GM19372 (cell line): ENCODE measurements around the gene BAHD1.
A peak's percentile ranks its signal among the peaks of the same experiment; 100 is the strongest.

Experiments
- ATAC-seq: cut with Tn5 transposase; IDR thresholded peaks from one replicate; pipeline ENCODE4 v1.9.1; 2021; ENCODE audit warnings: mild to moderate bottlenecking, low read depth, moderate library complexity; ENCODE audit not compliant: unreplicated experiment

BAHD1 gene

DNA sequence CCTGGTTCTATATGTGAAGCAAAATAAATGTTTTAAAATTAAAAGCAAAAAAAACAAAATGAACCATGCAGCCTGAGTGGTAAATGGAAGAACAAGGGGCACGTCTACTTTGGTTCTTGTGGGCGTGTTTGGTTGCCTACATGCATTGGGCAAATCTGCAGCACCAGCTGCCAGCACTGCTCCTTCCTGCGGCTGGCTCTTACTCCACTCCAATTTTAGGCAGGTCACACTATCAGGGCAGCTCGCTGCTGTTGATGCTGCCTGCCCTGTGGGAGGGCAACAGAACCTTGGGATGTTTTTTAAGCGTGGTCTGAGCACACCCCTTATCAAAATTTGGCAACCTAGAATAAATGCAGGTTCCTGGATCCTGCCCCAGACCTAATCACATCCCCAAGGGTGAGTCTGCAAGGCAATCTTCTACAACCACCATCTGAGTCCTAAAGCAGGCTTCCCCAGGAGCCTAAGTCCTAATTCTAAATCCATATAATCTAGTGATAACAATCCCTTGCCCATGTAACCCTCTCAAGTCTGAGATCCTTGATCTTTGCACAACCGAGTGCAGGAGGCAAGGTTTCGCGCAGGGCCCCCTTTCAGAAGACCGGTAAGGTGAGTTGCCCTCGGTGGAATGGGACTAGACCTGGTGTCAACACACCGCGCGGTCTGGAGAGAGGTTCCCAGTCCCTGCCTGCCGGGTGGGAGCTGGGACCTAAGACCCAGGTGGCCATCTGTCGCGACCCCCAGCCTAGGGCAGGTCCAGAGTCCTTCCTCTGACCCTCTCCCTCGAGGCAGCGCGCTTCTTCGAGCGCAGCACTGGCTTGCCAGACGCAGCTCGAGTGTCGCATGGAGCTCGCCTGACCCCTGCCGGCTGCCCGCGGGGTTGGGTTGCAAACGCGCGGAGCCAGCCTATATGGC is 19.3 kb upstream of the BAHD1 start:
- ATAC-seq: peak; percentile 61

DNA sequence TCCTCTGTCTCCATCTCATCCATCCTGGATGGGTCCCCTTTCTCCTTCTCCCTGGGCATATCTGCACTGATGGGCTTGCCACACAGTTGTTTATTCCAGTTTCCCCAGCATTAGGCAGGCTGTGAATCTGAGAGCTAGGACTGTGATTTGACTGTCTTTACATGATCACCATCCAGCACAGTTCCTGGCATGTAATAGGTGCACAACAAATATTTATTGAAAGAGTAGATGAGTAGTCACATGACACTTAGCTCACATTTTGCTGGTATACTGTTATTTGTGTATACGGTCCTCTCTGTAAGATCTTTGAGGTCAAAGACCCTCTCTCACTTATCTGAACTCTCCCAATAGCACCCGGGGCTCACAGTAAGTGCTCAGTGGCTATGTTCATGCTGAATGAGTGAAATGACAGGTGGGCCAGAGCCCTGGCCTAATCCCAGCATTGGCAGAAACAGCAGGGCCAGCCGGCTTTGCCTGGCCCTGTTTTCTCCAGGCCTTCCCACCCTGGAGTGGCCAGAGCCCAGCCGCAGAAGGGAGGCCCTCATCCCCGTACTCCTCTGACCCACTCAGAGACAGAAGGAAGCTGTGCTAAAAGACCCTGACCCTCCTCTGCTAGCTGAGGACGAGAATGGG is 16.2 kb upstream of the BAHD1 start:
- ATAC-seq: no peak

DNA sequence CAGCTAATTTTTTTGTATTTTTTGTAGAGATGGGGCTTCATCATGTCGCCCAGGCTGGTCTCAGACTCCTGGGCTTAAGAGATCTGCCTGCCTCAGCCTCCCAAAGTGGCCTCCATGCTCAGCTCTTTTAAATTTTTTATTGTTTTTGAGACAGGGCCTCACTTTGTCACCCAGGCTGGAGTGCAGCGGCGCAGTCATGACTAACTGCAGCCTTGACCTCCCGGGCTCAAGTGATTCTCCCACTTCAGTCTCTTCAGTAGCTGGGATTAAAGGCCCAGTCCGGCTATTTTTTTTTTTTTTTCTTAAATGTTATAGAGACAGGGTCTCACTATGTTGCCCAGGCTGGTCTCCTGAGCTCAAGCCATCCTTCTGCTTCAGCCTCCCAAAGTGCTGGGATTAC is 15.1 kb upstream of the BAHD1 start:
- no peak for ATAC-seq

DNA sequence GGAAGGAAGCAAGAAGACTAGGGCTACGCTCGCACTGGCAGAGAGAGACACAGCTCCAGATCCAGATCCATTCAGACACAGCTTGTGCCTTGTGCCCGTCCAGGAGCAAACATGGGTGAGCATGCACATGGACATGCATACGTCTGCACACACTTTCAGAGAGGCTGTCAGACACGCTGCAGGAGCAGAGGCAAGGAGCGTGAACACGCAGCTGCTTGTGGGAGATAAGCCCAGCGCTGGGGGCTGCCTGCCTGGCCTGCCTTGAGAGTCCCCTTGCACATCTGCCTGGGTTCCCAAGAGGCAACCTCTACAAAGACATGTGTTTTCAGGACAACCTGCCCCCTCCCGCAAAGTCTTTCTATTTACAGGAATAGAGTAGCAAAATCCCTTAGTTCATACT is 13.6 kb upstream of the BAHD1 start:
- ATAC-seq: no peak

DNA sequence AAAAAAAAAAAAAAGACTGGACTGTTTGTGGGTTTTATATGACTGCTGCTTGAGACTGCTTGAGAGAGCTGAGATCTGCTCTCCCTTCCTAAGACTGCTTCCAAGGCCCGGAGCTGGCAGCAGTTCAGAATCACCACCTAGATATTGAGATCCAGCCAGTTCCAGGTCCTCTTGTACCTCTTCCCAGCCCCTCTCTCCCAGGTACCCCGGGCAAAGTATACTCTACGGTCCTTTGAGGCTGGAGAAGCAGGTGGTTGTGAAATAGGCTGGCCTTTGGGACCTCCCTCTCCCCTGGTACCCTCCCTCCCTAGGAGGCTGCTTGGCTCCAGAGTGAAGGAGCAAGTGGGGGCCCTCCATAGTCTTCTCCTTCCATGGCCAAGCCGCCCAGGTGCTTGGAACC is 12.6 kb upstream of the BAHD1 start:
- ATAC-seq: no peak

DNA sequence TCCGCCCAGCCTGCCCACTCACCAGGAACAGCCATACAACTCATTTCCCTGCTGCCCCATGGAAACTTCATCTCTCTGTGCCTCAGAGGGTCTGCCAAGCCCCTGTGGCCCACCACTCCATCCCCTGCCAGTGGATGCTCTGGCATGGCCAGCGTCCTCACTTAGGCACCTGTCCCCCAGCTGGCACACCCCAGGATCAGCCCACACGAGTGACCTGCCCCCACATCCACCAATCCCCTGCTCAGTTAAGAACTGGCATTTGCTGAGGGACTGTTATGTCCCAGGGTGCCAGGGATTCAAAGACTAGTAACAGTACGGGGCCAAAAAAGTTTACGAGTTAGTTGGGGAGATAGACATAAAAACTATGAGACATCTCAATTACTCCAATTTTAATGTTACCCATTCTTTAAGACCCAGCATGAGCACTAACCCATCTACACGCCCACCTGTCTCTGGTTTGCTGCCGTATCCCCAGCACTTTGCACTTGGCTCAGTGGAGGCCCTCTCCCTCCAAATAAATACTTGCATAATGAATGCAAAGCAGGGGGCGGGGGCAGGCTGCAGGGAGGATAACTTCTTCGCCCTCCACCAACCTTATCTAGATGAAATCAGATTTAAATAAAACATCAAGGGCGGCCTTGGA is 11.6 kb upstream of the BAHD1 start:
- ATAC-seq: no peak

DNA sequence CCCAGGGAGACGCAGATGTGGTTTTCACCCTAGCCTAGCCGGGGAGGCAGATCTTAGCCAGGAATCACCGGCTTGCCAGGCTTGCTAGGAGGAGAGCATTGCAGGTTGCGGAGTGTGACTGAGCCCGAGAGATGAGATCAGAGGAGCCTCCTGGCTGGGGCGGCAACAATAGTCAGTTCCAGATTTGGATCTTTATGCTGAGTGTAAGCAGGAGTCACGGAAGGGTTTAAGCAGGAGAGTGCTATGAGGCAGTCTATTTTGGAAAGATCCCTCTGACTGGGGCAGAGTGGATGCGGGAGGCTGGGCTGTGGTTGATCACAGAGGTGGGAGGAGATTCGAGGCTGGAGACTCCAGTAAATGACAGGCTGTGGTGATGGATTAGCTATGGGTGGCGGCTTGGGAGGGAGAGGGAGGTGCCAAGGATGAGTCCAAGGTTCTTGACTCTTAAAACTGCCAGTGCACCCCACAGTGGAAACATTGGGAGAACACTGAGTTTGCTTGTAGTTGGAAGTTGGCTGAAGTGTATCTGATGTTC is 10.4 kb upstream of the BAHD1 start:
- no peak for ATAC-seq

DNA sequence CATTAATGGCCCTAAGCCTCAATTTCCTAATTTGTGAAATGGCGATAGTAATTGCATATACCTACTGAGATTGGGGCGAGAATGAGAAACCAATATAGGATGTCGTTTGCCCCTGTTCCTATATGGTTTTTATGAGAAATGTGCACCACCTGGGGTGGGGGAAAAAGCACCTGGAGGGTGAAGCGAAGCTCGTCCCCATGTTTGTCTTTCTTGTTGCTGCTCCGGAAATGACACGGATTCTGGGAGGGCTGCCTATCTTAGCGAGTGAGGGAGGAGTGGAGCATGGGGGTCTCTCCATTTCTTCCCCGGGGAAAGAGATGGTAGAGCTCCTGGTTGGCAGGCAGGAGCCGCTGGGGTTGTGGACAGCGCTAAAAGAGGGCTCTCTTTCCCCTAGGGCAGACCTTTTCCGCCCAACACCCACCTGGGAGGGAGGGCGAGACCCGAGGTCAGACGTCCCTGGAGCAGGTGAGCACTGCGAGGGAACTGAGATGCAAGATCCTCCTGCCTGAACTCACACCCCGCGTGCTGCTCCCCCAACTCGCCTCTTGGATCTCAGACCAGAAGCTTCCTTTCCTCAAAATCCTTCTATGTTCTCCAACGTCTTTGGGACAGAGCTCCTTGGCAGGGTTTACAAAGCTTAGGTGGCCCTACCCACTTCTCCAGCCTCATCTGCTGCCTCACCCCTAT is 5.6 kb upstream of the BAHD1 start:
- no peak for ATAC-seq

DNA sequence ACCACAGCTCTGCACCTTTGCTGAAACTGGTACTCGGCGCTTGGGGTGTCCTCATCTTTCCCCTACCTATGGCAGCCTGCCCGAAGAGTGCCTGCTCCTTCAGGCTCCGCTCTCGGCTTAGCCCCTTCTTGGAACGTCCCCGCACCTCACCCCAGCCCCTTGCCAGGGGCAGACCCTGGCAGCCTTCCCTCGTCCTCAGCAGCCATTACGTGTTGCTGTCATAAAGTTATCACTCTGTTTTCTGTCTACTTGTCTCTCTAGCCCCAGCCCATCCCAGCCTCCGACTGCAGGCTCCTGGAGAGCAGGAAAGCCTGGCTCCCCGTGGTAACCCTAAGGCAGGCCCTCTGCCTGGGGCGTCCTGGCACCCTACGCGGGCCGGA is 5.1 kb upstream of the BAHD1 start:
- ATAC-seq: no peak

DNA sequence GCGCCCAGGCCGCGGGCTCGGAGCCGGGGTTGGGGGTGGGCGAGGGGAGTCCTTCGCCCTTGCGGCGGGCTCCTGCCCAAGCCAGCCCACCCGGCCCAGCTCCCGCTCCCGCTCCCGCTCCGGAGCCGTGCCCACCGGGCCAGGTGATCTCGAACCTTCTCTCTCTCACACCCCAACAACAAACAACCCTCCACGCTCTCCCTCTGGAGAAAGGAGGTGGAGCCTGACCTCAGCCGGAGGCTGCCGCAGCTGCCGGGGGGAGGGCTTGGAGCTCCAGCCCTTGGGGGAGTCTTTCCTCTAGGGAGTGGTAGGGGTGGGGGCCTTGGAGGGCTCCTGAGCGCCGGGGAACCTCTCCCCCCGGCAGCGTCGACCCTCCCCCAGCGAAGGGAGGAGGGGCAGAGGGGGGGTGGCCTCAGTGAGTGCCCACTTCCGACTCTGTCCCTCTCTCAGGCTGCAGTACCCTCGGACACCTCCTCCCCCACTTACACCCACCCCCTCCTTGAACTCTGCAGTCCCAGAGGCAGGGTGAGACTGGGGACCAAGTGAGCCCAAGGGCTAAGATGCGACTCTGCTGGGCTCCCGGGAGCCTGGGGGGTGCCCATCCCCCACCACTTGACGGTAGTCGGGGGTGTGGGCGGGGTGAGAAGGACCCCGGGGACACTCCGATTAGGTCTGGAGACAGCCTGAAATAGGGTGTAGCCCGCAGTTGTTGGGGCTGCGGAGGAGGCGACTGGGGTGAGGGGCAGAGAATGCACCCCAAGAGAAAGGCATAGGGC is 4.4 kb upstream of the BAHD1 start:
- ATAC-seq: no peak

DNA sequence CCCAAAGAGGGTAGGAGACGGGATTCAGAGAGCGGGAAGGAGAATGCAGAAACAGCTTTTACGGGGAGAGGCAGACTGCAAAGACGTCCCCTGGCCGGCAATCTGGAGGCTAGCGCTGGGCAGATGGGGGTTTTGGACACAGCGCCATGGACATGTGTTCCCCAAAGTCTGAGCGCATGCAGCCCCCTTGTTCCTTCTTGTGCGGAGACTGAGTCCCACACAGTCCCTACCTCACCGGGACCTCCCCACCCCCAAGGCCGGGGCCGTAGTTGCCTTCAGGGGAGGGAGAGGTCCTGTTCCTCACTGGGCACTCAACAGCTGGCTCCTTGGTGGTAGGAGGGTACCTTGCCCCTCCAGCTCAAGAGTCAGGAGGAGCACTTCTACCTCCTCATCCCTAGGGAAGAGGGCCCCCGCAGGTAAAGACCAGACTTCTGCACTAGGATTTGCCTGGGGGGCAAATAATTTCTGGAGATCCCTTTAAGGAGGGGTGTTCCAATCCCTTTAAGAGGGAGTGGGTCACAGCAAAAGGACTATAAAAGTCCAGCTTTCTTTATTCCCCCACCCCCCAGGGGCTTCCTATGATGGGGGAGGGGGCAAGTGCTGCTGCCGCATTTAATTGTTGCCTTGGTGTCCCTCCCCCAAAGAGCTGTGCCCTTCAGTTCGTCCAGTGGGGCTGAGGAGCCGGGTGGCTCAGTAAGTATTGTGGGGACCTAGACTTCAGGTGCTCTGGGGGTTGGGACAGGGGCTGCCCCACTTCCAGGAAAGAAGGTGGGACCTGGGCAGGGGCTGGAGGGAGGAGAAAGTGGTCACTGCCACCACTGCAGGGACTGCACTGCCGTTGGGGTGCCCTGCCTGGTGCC is 3.6 kb upstream of the BAHD1 start:
- no peak for ATAC-seq

DNA sequence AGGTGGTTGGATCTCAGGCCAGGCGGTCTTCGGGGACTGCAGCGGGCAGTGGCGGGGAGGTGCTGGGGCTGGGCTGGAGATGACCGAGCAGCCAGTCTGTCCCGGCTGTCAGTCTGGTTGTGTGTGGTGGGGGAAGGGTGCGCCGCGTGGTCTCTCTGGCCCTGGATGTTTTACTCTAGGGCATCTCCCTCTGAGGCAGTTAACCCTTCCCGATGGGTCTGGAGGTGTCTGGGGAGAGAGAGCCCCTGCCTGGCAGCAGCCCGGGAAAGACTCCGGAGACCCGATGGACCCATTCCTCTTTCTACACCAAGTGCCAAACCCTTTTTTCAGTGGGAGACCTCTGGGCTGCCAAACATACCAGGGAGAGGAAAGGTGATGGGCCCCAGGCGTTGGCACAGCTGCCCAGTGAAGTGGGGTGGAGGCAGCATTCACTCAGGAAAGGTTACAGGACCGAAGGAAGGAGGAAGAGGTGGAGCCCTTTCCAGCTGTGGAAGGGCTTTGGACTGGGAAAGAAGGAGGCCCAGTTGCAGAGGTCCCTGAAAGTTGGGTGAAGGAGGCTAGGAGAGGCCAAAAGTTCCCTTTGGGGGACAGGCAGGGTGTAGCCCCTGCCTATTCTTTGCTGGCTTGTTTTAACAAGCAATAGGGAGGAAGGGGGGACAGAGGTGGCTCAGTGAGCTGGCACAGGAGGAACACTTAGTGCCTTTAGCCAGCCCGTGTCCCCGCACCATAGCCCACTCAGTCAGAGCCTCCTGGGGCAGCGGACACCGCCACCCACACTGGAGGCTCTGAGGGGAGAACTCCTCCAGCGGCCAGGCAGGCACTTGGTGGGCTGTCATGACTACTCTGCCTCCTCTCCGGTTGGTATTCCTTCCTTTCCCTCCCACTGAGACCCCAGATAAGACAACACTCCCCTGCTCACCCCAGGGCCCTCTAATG is 2.7 kb upstream of the BAHD1 start:
- no peak for ATAC-seq

DNA sequence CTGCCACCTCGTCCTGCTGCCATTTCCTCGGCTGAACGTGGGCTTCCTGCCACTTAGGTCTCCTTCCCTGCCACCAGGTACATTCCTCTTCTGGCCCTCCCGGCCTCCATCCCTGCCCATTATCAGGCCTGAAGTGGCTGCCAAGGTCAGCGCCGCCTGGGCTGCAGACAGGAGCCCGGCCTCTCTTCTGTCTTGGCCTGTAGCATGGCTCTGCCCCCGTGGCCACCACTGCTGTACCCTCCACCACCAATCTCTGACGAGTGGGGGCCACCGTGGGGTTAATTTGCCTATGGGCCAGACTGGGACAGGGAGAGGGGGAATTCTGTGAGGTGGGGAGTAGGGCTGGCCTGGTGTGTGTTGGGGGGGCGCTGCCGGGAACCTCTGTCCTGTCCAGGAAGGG is 2.0 kb upstream of the BAHD1 start:
- ATAC-seq: no peak

DNA sequence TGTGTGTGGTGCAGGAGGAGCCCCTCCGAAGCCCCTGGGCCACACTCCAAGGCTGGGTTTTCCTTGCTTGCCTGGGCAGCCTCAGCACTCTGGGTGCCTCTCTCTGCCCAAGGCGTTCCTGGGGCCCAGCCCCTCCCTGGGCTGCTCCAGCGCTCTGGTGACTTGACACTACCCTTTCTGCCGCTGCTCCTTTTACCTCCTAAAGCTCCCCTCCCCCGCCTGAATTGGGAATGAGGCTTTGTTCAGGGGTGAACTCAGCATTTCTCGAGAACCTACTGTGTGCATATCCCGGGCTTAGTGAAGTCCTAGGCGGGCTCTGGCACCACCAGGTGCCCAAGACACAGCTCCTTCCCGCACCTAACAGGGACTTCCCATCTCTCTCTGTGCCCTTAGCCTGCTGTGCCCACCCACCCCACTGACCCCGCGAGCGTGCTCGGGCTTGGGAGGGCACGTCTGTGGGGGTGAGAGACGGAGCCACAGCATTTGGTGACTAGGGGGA is 1.2 kb upstream of the BAHD1 start:
- ATAC-seq: no peak

DNA sequence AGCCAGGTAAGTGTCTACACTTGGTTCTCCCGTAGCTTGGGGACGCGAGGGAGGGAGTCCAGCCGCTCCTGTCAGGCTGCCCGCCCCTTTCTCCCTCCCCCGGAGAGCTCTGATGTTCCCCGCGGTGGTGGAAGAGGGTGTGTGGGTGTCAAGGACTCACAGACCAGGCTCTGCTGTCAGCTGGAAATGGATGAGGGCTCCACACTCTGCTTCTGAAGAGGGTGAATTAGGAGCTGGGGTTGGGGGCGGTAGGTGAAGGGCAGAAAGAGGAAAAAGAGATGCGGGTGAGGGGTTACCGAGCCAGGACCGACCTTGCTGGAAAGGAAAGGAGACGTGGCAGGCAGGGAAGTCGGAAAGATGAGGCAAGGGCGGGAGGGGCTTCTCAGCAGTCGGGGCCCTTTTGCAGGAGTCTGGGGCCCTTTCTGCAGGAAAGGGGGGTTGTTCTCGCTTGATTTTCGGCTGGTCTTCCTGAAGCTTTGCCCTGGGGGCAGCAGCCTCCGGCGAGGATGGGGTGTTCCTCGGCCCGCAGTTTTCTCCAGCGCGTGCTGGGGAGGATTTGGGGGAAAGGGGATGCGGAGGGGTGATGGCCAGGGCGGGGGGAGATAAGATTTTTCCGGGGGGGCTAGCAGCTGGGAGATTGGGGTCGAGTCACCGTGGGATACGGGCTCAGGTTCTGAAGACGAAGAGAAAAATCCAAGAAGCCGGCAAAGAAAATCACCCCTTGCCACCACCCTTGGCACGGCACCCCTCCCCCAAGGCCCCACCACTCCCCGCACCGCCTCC is 602 bp upstream of the BAHD1 start:
- no peak for ATAC-seq

DNA sequence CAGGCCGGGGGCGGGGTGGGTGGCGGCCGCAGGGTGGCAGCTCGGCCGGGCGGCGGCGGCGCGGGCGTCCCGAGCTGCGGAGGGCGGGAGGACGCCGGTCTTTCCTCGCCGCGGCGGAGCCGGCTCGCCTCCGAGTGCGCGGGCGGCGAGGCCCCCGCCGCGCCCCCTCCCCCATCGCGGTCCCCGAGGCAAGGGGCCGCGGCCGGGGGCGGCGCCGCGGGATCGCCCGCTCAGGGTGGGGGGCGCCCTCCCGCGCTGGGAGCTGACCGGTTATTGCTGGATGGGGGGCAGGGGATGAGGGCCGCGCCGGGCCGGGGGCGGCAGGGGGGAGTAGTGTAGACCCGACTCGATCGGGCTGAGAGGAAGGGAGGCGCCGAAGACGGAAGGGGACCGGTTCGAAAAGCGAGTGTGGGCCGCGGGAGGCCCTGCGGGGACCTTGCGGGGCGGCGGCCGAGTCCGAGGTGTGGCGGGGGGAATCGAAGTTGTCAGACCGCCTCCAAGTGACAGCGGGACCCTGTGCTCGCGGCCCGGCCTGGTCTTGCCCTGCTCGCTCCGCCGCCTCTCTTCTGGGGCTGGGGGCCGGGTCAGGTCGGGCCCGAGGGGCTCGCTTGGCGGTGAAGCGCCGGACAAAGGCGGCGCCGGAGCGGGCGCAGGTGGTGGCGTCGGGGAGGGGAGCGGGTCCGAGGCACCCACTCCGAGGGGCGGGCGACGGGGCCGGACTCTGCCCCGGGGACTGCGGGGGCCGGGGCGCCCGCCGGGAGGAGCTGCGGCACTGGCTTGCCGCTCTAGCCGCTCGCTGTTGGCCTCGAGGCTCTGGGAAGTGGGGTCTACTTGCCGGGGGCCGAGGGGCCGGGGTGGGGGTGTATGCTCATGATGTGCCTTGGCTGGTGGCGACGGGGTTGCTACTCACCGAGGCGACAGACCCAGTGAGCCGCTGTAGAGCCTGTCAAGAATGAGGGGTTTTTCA is 1.1 kb downstream of the BAHD1 start:
- peak; percentile 7 for ATAC-seq
